Right atrium auricular region (tissue), 2 donors: Measurements from ENCODE around the gene SAMD15. TPM values are rescaled to one million over a fixed set of nuclear protein-coding genes. Genes with fewer than 3 reads are reported as not detected.

ENCODE experiments used
- DNase-seq: peaks from one replicate; pipeline ENCODE4 v3.0.0-alpha.2; 2019; ENCODE audit warnings: low spot score
- H3K27ac ChIP-seq, 2 donors: fragments of 200-600 bp; sonication (generic); 1 replicate in 1 of 2; 2 replicates in 1 of 2; pipeline ENCODE4 v1.5.1; 2016 to 2019
- H3K27me3 ChIP-seq, 2 donors: fragments of 200-600 bp; sonication (generic); one replicate each; pipeline versions ENCODE4 v1.5.1 to v1.6.0; 2017 to 2019
- H3K36me3 ChIP-seq: fragments of 200-600 bp; sonication (generic); one replicate; pipeline ENCODE4 v1.5.1; 2016
- H3K4me1 ChIP-seq, 2 donors: fragments of 200-600 bp; sonication (generic); one replicate each; pipeline versions ENCODE4 v1.5.1 to v1.6.0; 2017 to 2019
- H3K4me3 ChIP-seq, 2 donors: fragments of 200-600 bp; sonication (generic); 1 replicate in 1 of 2; 2 replicates in 1 of 2; pipeline ENCODE4 v1.5.1; 2017 to 2019; ENCODE audit warnings: mild to moderate bottlenecking in 1 of 2, moderate library complexity in 1 of 2
- H3K9me3 ChIP-seq, 2 donors: fragments of 200-600 bp; sonication (generic); one replicate each; pipeline ENCODE4 v1.5.1; 2019
- total RNA-seq, 2 donors: library from RNA; depleted of rRNA; stranded (reverse); fragments of >200 nt; gene quantifications; one replicate each; pipeline ENCODE4 v1.1.0, GENCODE V29; 2016
- TF ChIP-seq, protein P1 (sequence below), 2 donors: fragments of 200-600 bp; sonication (generic); IDR thresholded peaks; one replicate each; pipeline ENCODE4 v1.5.1; 2019; ENCODE audit warnings: antibody characterized with exemption in 2 of 2

Gene SAMD15
- total RNA-seq, 2 donors from 2014 or later = 0.26 to 0.39 TPM

DNA sequence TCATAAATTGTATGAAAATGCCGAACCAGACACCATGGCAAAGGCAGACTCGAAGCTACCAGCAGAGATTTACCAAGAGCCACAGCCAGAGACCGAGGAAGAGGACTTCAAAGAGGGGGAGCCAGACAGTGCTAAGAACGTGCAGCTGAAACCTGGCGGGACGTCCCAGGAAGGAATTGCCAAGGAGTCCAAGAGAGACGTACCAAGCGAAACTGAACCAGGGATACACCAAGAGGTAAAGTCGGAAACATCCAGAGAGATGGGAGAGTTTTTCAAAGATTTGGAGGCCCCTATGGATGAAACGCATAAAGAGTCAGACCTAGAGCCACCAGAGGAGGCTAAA lies 294 bp downstream of the SAMD15 start:
- TF ChIP-seq, protein P1, sequence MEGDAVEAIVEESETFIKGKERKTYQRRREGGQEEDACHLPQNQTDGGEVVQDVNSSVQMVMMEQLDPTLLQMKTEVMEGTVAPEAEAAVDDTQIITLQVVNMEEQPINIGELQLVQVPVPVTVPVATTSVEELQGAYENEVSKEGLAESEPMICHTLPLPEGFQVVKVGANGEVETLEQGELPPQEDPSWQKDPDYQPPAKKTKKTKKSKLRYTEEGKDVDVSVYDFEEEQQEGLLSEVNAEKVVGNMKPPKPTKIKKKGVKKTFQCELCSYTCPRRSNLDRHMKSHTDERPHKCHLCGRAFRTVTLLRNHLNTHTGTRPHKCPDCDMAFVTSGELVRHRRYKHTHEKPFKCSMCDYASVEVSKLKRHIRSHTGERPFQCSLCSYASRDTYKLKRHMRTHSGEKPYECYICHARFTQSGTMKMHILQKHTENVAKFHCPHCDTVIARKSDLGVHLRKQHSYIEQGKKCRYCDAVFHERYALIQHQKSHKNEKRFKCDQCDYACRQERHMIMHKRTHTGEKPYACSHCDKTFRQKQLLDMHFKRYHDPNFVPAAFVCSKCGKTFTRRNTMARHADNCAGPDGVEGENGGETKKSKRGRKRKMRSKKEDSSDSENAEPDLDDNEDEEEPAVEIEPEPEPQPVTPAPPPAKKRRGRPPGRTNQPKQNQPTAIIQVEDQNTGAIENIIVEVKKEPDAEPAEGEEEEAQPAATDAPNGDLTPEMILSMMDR (IDR thresholded peaks at IDR 0.05) = no peak
- DNase-seq = no peak
- H3K4me3 ChIP-seq = peak overlapping the region; percentile 76 to 92
- peak overlapping the region in 1 of 2 donors; percentile 74 for H3K27ac ChIP-seq
- H3K36me3 ChIP-seq = no peaks in the 10 kb centered on the region
- no peaks in the 10 kb centered on the region for H3K27me3 ChIP-seq
- peaks cover 0 to 13% of the 10 kb centered on the region in 2 donors for H3K4me1 ChIP-seq
- no peaks in the 10 kb centered on the region for H3K9me3 ChIP-seq

DNA sequence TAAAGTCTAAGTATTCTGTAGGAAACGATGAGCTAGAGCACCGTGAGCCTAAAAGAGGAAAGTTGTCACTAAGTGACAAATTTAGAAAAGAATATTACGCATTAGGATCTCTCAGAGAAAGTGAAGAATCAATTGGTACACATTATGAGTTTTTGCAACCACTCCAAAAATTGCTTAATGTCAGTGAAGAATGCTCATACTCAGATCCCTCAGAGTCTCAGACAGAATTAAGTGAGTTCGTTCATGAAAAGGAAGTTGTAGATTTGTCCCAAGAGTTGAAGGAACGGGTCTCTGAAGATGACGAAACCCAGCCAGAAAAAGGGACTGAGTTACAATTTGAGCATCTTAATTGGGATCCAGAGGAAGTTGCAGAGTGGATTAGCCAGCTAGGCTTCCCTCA lies 1.5 kb downstream of the SAMD15 start:
- DNase-seq = no peak
- H3K27ac ChIP-seq = no peak overlapping the region
- TF ChIP-seq, protein P1 (IDR thresholded peaks at IDR 0.05) = no peak
- no peaks in the 10 kb centered on the region for H3K9me3 ChIP-seq
- no peaks in the 10 kb centered on the region for H3K27me3 ChIP-seq
- H3K4me1 ChIP-seq = peaks cover 0 to 13% of the 10 kb centered on the region in 2 donors
- no peak overlapping the region for H3K4me3 ChIP-seq
- H3K36me3 ChIP-seq = no peaks in the 10 kb centered on the region

DNA sequence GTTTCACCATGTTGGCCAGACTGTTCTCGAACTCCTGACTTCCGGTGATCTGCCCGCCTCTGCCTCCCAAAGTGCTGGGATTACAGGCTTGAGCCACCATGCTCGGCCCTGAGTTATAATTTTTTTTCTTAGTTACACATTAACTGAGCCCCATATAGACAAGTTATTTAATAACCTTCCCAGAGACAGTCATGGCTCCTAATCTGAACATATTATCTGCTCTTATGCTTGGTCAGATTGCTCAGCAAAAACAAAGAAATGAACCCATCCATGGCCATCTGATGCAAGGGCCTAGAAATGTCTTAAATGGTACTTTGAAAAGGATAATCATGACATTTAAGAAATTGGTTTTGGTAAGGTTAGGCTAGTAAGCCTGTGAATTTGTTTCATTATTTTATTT lies 13.0 kb downstream of the SAMD15 start:
- Histone ChIP-seq H3K27ac (no peak overlapping the region), H3K4me1 (no peaks in the 10 kb centered on the region), H3K27me3 (no peaks in the 10 kb centered on the region), H3K9me3 (no peaks in the 10 kb centered on the region), H3K4me3 (no peak overlapping the region), H3K36me3 (no peaks in the 10 kb centered on the region)
- TF ChIP-seq, protein P1 (IDR thresholded peaks at IDR 0.05) = no peak
- DNase-seq = no peak

DNA sequence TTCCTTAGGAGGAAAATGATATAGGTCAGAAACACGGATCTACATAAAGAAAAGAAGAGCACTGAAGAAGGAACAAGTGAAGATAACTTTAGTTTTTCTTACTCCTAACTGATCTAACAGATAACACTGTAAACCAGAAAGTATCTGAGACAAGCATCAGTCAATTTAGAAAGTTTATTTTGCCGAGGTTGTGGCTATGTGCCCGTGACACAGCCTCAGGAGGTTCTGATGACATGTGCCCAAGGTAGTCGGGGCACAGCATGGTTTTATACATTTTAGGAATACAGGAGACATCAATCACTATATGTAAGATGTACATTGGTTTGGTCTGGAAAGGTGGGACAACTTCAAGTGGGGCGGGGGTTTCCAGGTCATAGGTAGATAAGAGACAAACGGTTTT lies 23.0 kb downstream of the SAMD15 start:
- Histone ChIP-seq H3K9me3 (no peaks in the 10 kb centered on the region), H3K4me1 (no peaks in the 10 kb centered on the region), H3K27me3 (no peaks in the 10 kb centered on the region), H3K36me3 (no peaks in the 10 kb centered on the region), H3K27ac (no peak overlapping the region), H3K4me3 (no peak overlapping the region)
- TF ChIP-seq, protein P1 (IDR thresholded peaks at IDR 0.05) = no peak
- DNase-seq = no peak

DNA sequence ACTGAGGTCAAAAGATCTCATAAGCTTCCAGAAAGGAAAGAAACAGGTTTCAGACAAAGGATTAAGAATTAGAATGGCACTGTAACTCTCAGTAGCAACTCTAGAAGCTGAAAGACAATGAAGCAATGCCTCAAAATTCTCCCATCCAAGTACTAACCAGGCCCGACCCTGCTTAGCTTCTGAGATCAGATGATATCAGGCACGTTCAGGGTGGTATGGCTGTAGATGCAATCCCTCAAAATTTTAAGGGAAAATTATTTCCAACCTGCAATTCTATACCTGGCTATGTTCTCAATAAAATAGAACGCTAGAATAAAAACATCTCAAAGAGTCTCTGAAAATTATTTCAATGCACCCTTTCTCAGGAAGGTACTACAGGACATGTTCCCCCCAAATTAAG lies 26.6 kb downstream of the SAMD15 start:
- Histone ChIP-seq H3K27ac (no peak overlapping the region), H3K4me1 (peaks cover 0 to 5% of the 10 kb centered on the region in 2 donors), H3K36me3 (no peaks in the 10 kb centered on the region), H3K27me3 (no peaks in the 10 kb centered on the region), H3K9me3 (no peaks in the 10 kb centered on the region), H3K4me3 (no peak overlapping the region)
- TF ChIP-seq, protein P1 (IDR thresholded peaks at IDR 0.05) = no peak
- no peak for DNase-seq

DNA sequence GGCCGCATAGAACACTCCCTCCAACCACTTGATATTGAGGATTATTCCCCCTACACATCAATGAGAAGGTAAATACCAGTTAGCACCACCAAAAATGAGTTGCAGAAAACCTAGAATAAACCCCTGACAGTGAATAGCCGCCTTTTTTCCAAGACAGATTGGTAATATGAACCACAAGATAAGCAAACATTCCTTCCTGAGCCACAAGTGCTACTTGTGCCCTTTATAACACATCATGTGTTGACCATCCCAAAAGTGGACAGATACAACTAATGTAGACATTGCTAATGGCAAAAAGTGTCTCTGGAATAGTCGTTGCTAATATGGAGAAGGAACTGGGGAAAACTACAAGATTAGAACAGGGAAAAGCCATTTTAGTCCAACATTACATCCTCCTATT lies 28.9 kb downstream of the SAMD15 start:
- TF ChIP-seq, protein P1 (IDR thresholded peaks at IDR 0.05) = no peak
- Histone ChIP-seq H3K9me3 (no peaks in the 10 kb centered on the region), H3K27me3 (no peaks in the 10 kb centered on the region), H3K4me3 (no peak overlapping the region), H3K4me1 (peaks cover 0 to 5% of the 10 kb centered on the region in 2 donors), H3K36me3 (no peaks in the 10 kb centered on the region), H3K27ac (no peak overlapping the region)
- DNase-seq = no peak
